B cell (primary cell): Measurements from ENCODE around the gene GCNA. TPM values are rescaled to one million over a fixed set of nuclear protein-coding genes. Genes with fewer than 3 reads are reported as not detected.

Experiments used
- ATAC-seq: fragments of 200-7000 bp; cut with Tn5 transposase; one replicate; pipeline ENCODE4 v1.10.0; 2021; ENCODE audit warnings: low read depth, mild to moderate bottlenecking, moderate number of reproducible peaks, moderate library complexity
- CTCF ChIA-PET: fragments of 350-600 bp; sonication (Branson Sonifier 250); formaldehyde crosslinking; loops from one replicate; lab custom pipeline; 2021; ENCODE audit warnings: antibody characterized with exemption, inconsistent platforms; lab: Charles Lee
- POLR2A ChIA-PET: fragments of 350-600 bp; sonication (Branson Sonifier 250); formaldehyde crosslinking; loops from one replicate; lab custom pipeline; 2021; ENCODE audit warnings: antibody characterized with exemption; lab: Charles Lee
- DNase-seq: peaks from one replicate; pipeline ENCODE4 v3.0.0; 2013
- H2AFZ ChIP-seq: 2 replicates; pipeline ENCODE4 v1.6.1; 2012; ENCODE audit warnings: mild to moderate bottlenecking, low read depth, low read length; ENCODE audit not compliant: insufficient read depth, poor library complexity, severe bottlenecking
- H3K27ac ChIP-seq, 2 donors: 1 replicate in 1 of 2; 2 replicates in 1 of 2; pipeline ENCODE4 v1.5.1; 2012 to 2013; ENCODE audit warnings: low read length in 2 of 2, mild to moderate bottlenecking in 2 of 2, moderate library complexity in 1 of 2
- H3K27me3 ChIP-seq, 4 experiments: fragments of 200-600 bp in 1 of 4; sonication (generic) in 1 of 4; replicated peaks in 1 of 4; 1 replicate in 2 of 4; 2 replicates in 2 of 4; pipeline versions ENCODE4 v1.6.1 to v1.7.0; 2013 to 2016; ENCODE audit warnings: low read length in 3 of 4, mild to moderate bottlenecking in 2 of 4, mixed read lengths in 1 of 4, moderate library complexity in 1 of 4; ENCODE audit not compliant: insufficient read depth in 4 of 4, control insufficient read depth in 3 of 4; ENCODE audit errors: control extremely low read depth in 1 of 4
- H3K36me3 ChIP-seq, 2 experiments: replicated peaks in 1 of 2; 1 replicate in 1 of 2; 2 replicates in 1 of 2; pipeline versions ENCODE4 v1.6.1 to v1.7.1; 2013; ENCODE audit warnings: low read length in 1 of 2; ENCODE audit not compliant: insufficient read depth in 2 of 2, control insufficient read depth in 1 of 2; ENCODE audit errors: control extremely low read depth in 1 of 2, extremely low read depth in 1 of 2
- H3K4me1 ChIP-seq, 2 donors: fragments of 200-600 bp in 1 of 2; sonication (generic) in 1 of 2; 1 replicate in 1 of 2; 2 replicates in 1 of 2; pipeline versions ENCODE4 v1.5.1 to v1.6.1; 2013 to 2017; ENCODE audit warnings: low read length in 2 of 2; ENCODE audit not compliant: control insufficient read depth in 2 of 2, insufficient read depth in 2 of 2
- H3K4me2 ChIP-seq: replicated peaks from 2 replicates; pipeline ENCODE3; 2012; ENCODE audit warnings: mild to moderate bottlenecking, low read depth, low read length; ENCODE audit not compliant: poor library complexity, severe bottlenecking
- H3K4me3 ChIP-seq, 5 experiments: fragments of 200-600 bp in 1 of 5; sonication (generic) in 1 of 5; 1 replicate in 3 of 5; 2 replicates in 2 of 5; pipeline versions ENCODE4 v1.5.1 to v1.7.0; 2011 to 2016; ENCODE audit warnings: low read length in 4 of 5, mild to moderate bottlenecking in 4 of 5, low read depth in 2 of 5, control low read depth in 1 of 5, moderate library complexity in 1 of 5; ENCODE audit not compliant: insufficient read depth in 1 of 5; ENCODE audit errors: control extremely low read depth in 1 of 5, extremely low read depth in 1 of 5
- H3K79me2 ChIP-seq: fragments of 200-600 bp; sonication (generic); one replicate; pipeline ENCODE4 v1.6.0; 2016; ENCODE audit warnings: low read length; ENCODE audit not compliant: control insufficient read depth, insufficient read depth
- H3K9ac ChIP-seq: fragments of 200-600 bp; sonication (generic); 2 replicates; pipeline ENCODE4 v1.6.1; 2017; ENCODE audit warnings: mild to moderate bottlenecking, low read length, moderate library complexity
- H3K9me3 ChIP-seq, 3 donors: one replicate each; pipeline versions ENCODE4 v1.6.1 to v1.7.1; 2013; ENCODE audit warnings: low read length in 2 of 3; ENCODE audit not compliant: control insufficient read depth in 2 of 3, insufficient read depth in 1 of 3; ENCODE audit errors: control extremely low read depth in 1 of 3
- H4K20me1 ChIP-seq: 2 replicates; pipeline ENCODE4 v1.6.0; 2012; ENCODE audit warnings: mild to moderate bottlenecking, low read length; ENCODE audit not compliant: insufficient read depth, control insufficient read depth, poor library complexity, severe bottlenecking
- H3K27ac Mint-ChIP-seq: one replicate; pipeline ENCODE4 v1.8.0; 2021; ENCODE audit warnings: mixed read lengths
- H3K27me3 Mint-ChIP-seq: one replicate; pipeline ENCODE4 v1.8.0; 2021; ENCODE audit warnings: mixed read lengths
- H3K4me1 Mint-ChIP-seq: one replicate; pipeline ENCODE4 v1.8.0; 2021; ENCODE audit warnings: mixed read lengths
- H3K4me3 Mint-ChIP-seq: one replicate; pipeline ENCODE4 v1.8.0; 2021; ENCODE audit warnings: mixed read lengths
- H3K9me3 Mint-ChIP-seq: one replicate; pipeline ENCODE4 v1.8.0; 2022; ENCODE audit warnings: mixed read lengths; ENCODE audit not compliant: insufficient read depth
- CTCF ChIP-seq: fragments of 200-600 bp; IDR thresholded peaks from one replicate; pipeline ENCODE4 v1.8.0; 2022; ENCODE audit warnings: antibody characterized with exemption, mild to moderate bottlenecking
- EZH2 ChIP-seq: IDR thresholded peaks from 2 replicates; pipeline ENCODE4 v1.6.1; 2012; ENCODE audit warnings: borderline replicate concordance, low read depth, mild to moderate bottlenecking, moderate library complexity, low read length; ENCODE audit not compliant: insufficient read depth, poor library complexity, severe bottlenecking
- WGBS: methylation state at CpG from one replicate; pipeline ENCODE4 v1.1.5; 2013; ENCODE audit warnings: missing lambda C conversion rate; ENCODE audit not compliant: insufficient coverage; 5-methylcytosine and 5-hydroxymethylcytosine counted together
- intact Hi-C: fragments of 100-400 bp; cut with micrococcal nuclease; formaldehyde crosslinking; loops from one replicate; pipeline ENCODE4 v1.10.0; 2022
- polyA plus RNA-seq: library from polyadenylated mRNA; depleted of rRNA; stranded (reverse); fragments of >200 nt; gene quantifications from 2 replicates; pipeline ENCODE4 v1.2.3, GENCODE V29; 2012
- total RNA-seq, 2 donors: library from RNA; stranded (reverse); fragments of 120-200 nt in 1 of 2; gene quantifications; 1 replicate in 1 of 2; 2 replicates in 1 of 2; pipeline versions ENCODE4 v1.2.3 to v1.2.4, GENCODE V29; 2013 to 2022

Gene GCNA
- total and polyA plus RNA-seq, 2 donors (not counting 1 experiment from before 2014, with no cell fraction given): 4.7 to 6.2 TPM

GRCh38 chrX:71618787-71619186 is 40.5 kb downstream of the GCNA start:
- DNase-seq (no peak), ATAC-seq (no peak)
- Histone ChIP-seq H3K9ac (peak overlapping the region; percentile 22), H3K4me3 (peak overlapping the region in 3 of 5 experiments; percentile 0 to 38 (median 22)), H3K27me3 (no peaks in the 10 kb centered on the region), H3K4me1 (peaks cover 50 to 67% of the 10 kb centered on the region in 2 donors), H3K36me3 (no peaks in the 10 kb centered on the region), H3K79me2 (no peaks in the 10 kb centered on the region), H3K9me3 (peaks cover 0 to 14% (median 0%) of the 10 kb centered on the region in 3 donors), H2AFZ (no peak overlapping the region), H3K27ac (peak overlapping the region; percentile 44 to 83), H4K20me1 (no peaks in the 10 kb centered on the region), H3K4me2 (peak overlapping the region; percentile 64)
- TF ChIP-seq EZH2 (no peak), CTCF (no peak)
- CTCF ChIA-PET: interaction anchor here (1.0 to 1.6 kb wide), 3 partner anchors 19 to 34 kb away, joined by 4 to 5 read pairs (median 4); no protein-coding TSS in a partner anchor
- no peaks in the 10 kb centered on the region for H3K9me3 Mint-ChIP-seq
- peaks cover 61% of the 10 kb centered on the region for H3K4me1 Mint-ChIP-seq
- intact Hi-C loops: no loop called here
- POLR2A ChIA-PET: interaction anchor here (0.7 kb wide), 1 partner anchor 14 kb away, joined by 3 read pairs; no protein-coding TSS in a partner anchor
- H3K27ac Mint-ChIP-seq: peak overlapping the region; percentile 86
- H3K4me3 Mint-ChIP-seq: peak overlapping the region; percentile 76
- WGBS: no CpG with 5 or more reads among the region's 3 CpGs
- H3K27me3 Mint-ChIP-seq: no peaks in the 10 kb centered on the region

- Mint-ChIP-seq H3K27me3 (no peaks in the 10 kb centered on the region), H3K9me3 (no peaks in the 10 kb centered on the region), H3K4me3 (peak overlapping the region; percentile 76), H3K27ac (peak overlapping the region; percentile 86), H3K4me1 (peaks cover 63% of the 10 kb centered on the region)
- H3K27ac ChIP-seq: peak overlapping the region; percentile 72 to 83
- POLR2A ChIA-PET: no interaction called here
- ATAC-seq: peak; percentile 20
- no peak overlapping the region for H3K9ac ChIP-seq
- intact Hi-C loops: no loop called here
- H3K27me3 ChIP-seq: no peaks in the 10 kb centered on the region
- H3K79me2 ChIP-seq: no peaks in the 10 kb centered on the region
- H3K36me3 ChIP-seq: no peaks in the 10 kb centered on the region
- H3K4me3 ChIP-seq: no peak overlapping the region
- peaks cover 54 to 71% of the 10 kb centered on the region in 2 donors for H3K4me1 ChIP-seq
- peak; percentile 67 for DNase-seq
- H3K4me2 ChIP-seq: peak overlapping the region; percentile 64
- TF ChIP-seq EZH2: no peak
- no peak for TF ChIP-seq CTCF
- peaks cover 0 to 14% (median 0%) of the 10 kb centered on the region in 3 donors for H3K9me3 ChIP-seq
- WGBS: no CpG with 5 or more reads among the region's 8 CpGs
- no peaks in the 10 kb centered on the region for H4K20me1 ChIP-seq
- no peak overlapping the region for H2AFZ ChIP-seq
- CTCF ChIA-PET: interaction anchor here (1.5 kb wide), 1 partner anchor 33 kb away, joined by 5 read pairs; no protein-coding TSS in a partner anchor
Measured at GRCh38 chrX:71619193-71619592, 41.0 kb downstream of the GCNA start.
